Neural cell (in vitro differentiated cells): ENCODE measurements around the gene MUC6. TPM values are rescaled to one million over a fixed set of nuclear protein-coding genes. Genes with fewer than 3 reads are reported as not detected.

ENCODE experiments used
- H2AFZ ChIP-seq: fragments of 200-600, 300-800 bp; sonication (generic), shearing (Covaris generic); 2 replicates; pipeline ENCODE4 v1.6.0; 2014; ENCODE audit warnings: low read depth, mild to moderate bottlenecking, antibody characterized with exemption, low read length, moderate library complexity
- H3F3A ChIP-seq: fragments of 200-600 bp; shearing (Covaris generic); 2 replicates; pipeline ENCODE4 v1.6.1; 2016; ENCODE audit warnings: mild to moderate bottlenecking, moderate library complexity, mixed read lengths, antibody characterized with exemption, low read length; ENCODE audit not compliant: insufficient read depth, poor library complexity, severe bottlenecking
- H3K27ac ChIP-seq: fragments of 200-600, 300-800 bp; sonication (generic), shearing (Covaris generic); 2 replicates; pipeline ENCODE4 v1.5.1; 2014; ENCODE audit warnings: mild to moderate bottlenecking, low read length, moderate library complexity
- H3K27me3 ChIP-seq: fragments of 300-800, 200-600 bp; sonication (generic), shearing (Covaris generic); 2 replicates; pipeline ENCODE4 v1.6.0; 2014; ENCODE audit warnings: mild to moderate bottlenecking, low read depth, low read length, moderate library complexity; ENCODE audit not compliant: insufficient read depth
- H3K36me3 ChIP-seq: fragments of 300-800, 200-600 bp; sonication (generic), shearing (Covaris generic); 2 replicates; pipeline ENCODE4 v1.5.1; 2014; ENCODE audit warnings: mild to moderate bottlenecking, antibody characterized with exemption, low read length, moderate library complexity; ENCODE audit not compliant: insufficient read depth
- H3K4me2 ChIP-seq: fragments of 300-800, 200-600 bp; sonication (generic), shearing (Covaris generic); 2 replicates; pipeline ENCODE4 v1.6.0; 2014; ENCODE audit warnings: mild to moderate bottlenecking, low read length
- H3K4me3 ChIP-seq: fragments of 300-800, 200-600 bp; sonication (generic), shearing (Covaris generic); 2 replicates; pipeline ENCODE4 v1.5.1; 2014; ENCODE audit warnings: mild to moderate bottlenecking, low read length, moderate library complexity
- H3K79me2 ChIP-seq: fragments of 200-600 bp; shearing (Covaris generic); replicated peaks from 2 replicates; pipeline ENCODE4 v1.6.0; 2014; ENCODE audit warnings: mild to moderate bottlenecking, low read length, moderate library complexity; ENCODE audit not compliant: insufficient read depth
- H3K9ac ChIP-seq: fragments of 300-800, 200-600 bp; sonication (generic), shearing (Covaris generic); 2 replicates; pipeline ENCODE4 v1.6.1; 2016; ENCODE audit warnings: mild to moderate bottlenecking, low read length, mixed read lengths
- H3K9me2 ChIP-seq: fragments of 200-600 bp; shearing (Covaris generic); 2 replicates; pipeline ENCODE4 v1.6.1; 2016; ENCODE audit warnings: mild to moderate bottlenecking, low read length, mixed read lengths; ENCODE audit not compliant: insufficient read depth
- H3K9me3 ChIP-seq: fragments of 200-600, 300-800 bp; sonication (generic), shearing (Covaris generic); 2 replicates; pipeline ENCODE4 v1.6.1; 2016; ENCODE audit warnings: mild to moderate bottlenecking, mixed run types, low read length, moderate library complexity, mixed read lengths
- H4K20me1 ChIP-seq: fragments of 200-600 bp; shearing (Covaris generic); 2 replicates; pipeline ENCODE4 v1.6.1; 2016; ENCODE audit warnings: mild to moderate bottlenecking, mixed run types; ENCODE audit not compliant: insufficient read depth
- EP300 ChIP-seq: fragments of 450-650 bp; conservative IDR thresholded peaks from 2 replicates; pipeline ENCODE4 v1.6.1; 2014; ENCODE audit warnings: antibody characterized with exemption, mild to moderate bottlenecking, moderate library complexity; ENCODE audit not compliant: poor library complexity, severe bottlenecking
- EZH2 ChIP-seq: fragments of 200-600, 300-800 bp; shearing (Covaris generic), sonication (generic); IDR thresholded peaks from 2 replicates; pipeline ENCODE4 v1.6.1; 2014; ENCODE audit warnings: antibody characterized with exemption, low read length, borderline replicate concordance, mild to moderate bottlenecking; ENCODE audit not compliant: insufficient read depth, poor library complexity, severe bottlenecking
- MXI1 ChIP-seq: fragments of 450-650 bp; conservative IDR thresholded peaks from 2 replicates; pipeline ENCODE4 v1.6.1; 2014; ENCODE audit warnings: antibody characterized with exemption, mild to moderate bottlenecking; ENCODE audit not compliant: poor library complexity, severe bottlenecking
- POLR2AphosphoS5 ChIP-seq: IDR thresholded peaks from 2 replicates; pipeline ENCODE4 v1.6.1; 2012
- RAD21 ChIP-seq: fragments of 450-650 bp; conservative IDR thresholded peaks from 2 replicates; pipeline ENCODE4 v1.6.1; 2014; ENCODE audit warnings: antibody characterized with exemption, mild to moderate bottlenecking, moderate library complexity
- SMC3 ChIP-seq: fragments of 450-650 bp; conservative IDR thresholded peaks from 2 replicates; pipeline ENCODE4 v1.6.1; 2014; ENCODE audit warnings: antibody characterized with exemption, mild to moderate bottlenecking, moderate library complexity; ENCODE audit not compliant: poor library complexity
- TAF1 ChIP-seq: IDR thresholded peaks from 2 replicates; pipeline ENCODE4 v1.6.1; 2012; ENCODE audit warnings: low read depth
- polyA plus RNA-seq: library from polyadenylated mRNA; depleted of rRNA; stranded (reverse); fragments of >200 nt; gene quantifications from 2 replicates; pipeline ENCODE4 v1.2.3, GENCODE V29; 2014
- TF ChIP-seq, protein P1 (sequence below): fragments of 450-650 bp; IDR thresholded peaks from 2 replicates; pipeline ENCODE4 v1.5.1; 2014; ENCODE audit warnings: antibody characterized with exemption, mild to moderate bottlenecking, moderate library complexity; ENCODE audit not compliant: poor library complexity, severe bottlenecking
- TF ChIP-seq, protein P2 (sequence below): IDR thresholded peaks from 2 replicates; pipeline ENCODE4 v1.6.1; 2012; ENCODE audit warnings: borderline replicate concordance

Gene MUC6
- polyA plus RNA-seq, 1 donor from 2014 or later = not detected

DNA sequence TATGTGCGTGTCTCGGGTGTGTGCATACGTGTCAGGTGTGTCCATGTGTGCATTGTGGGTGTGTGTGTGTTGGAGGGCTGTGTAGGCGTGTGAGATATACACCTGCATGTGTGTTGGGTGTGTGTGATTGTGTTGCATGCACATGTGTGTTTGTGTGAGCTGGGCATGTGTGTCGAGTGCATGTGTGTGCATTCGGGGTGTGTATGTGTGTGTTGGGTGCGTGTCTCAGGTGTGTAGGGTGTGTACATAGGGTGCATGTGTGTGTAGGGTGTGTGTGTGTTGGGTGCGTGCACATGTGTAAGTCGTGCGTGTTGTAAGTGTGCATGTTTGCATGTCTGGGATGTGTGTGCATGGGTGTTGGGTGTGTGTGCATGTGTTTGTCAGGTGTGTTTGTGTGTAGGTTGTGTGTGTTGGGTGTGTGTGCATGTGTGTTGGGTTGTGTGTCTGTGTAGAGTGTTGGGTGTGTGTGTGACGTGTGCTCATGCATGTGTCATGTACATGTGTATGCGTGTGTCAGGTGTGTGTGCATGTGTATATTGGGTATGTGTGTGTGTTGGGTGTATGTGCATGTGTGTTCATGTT lies 4.1 kb downstream of the MUC6 start:
- H3K4me3 ChIP-seq = no peak overlapping the region
- H4K20me1 ChIP-seq = no peaks in the 10 kb centered on the region
- H3K27me3 ChIP-seq = no peaks in the 10 kb centered on the region
- no peak overlapping the region for H3K9ac ChIP-seq
- no peaks in the 10 kb centered on the region for H3F3A ChIP-seq
- no peaks in the 10 kb centered on the region for H3K36me3 ChIP-seq
- H3K9me2 ChIP-seq = no peaks in the 10 kb centered on the region
- no peak overlapping the region for H2AFZ ChIP-seq
- H3K9me3 ChIP-seq = no peaks in the 10 kb centered on the region
- TF ChIP-seq RAD21 (no peak), EZH2 (no peak), EP300 (no peak), SMC3 (no peak), POLR2AphosphoS5 (no peak), MXI1 (no peak), TAF1 (no peak)
- TF ChIP-seq, protein P1, sequence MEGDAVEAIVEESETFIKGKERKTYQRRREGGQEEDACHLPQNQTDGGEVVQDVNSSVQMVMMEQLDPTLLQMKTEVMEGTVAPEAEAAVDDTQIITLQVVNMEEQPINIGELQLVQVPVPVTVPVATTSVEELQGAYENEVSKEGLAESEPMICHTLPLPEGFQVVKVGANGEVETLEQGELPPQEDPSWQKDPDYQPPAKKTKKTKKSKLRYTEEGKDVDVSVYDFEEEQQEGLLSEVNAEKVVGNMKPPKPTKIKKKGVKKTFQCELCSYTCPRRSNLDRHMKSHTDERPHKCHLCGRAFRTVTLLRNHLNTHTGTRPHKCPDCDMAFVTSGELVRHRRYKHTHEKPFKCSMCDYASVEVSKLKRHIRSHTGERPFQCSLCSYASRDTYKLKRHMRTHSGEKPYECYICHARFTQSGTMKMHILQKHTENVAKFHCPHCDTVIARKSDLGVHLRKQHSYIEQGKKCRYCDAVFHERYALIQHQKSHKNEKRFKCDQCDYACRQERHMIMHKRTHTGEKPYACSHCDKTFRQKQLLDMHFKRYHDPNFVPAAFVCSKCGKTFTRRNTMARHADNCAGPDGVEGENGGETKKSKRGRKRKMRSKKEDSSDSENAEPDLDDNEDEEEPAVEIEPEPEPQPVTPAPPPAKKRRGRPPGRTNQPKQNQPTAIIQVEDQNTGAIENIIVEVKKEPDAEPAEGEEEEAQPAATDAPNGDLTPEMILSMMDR = no peak
- TF ChIP-seq, protein P2, sequence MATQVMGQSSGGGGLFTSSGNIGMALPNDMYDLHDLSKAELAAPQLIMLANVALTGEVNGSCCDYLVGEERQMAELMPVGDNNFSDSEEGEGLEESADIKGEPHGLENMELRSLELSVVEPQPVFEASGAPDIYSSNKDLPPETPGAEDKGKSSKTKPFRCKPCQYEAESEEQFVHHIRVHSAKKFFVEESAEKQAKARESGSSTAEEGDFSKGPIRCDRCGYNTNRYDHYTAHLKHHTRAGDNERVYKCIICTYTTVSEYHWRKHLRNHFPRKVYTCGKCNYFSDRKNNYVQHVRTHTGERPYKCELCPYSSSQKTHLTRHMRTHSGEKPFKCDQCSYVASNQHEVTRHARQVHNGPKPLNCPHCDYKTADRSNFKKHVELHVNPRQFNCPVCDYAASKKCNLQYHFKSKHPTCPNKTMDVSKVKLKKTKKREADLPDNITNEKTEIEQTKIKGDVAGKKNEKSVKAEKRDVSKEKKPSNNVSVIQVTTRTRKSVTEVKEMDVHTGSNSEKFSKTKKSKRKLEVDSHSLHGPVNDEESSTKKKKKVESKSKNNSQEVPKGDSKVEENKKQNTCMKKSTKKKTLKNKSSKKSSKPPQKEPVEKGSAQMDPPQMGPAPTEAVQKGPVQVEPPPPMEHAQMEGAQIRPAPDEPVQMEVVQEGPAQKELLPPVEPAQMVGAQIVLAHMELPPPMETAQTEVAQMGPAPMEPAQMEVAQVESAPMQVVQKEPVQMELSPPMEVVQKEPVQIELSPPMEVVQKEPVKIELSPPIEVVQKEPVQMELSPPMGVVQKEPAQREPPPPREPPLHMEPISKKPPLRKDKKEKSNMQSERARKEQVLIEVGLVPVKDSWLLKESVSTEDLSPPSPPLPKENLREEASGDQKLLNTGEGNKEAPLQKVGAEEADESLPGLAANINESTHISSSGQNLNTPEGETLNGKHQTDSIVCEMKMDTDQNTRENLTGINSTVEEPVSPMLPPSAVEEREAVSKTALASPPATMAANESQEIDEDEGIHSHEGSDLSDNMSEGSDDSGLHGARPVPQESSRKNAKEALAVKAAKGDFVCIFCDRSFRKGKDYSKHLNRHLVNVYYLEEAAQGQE = no peak
- H3K4me2 ChIP-seq = no peak overlapping the region
- H3K27ac ChIP-seq = no peak overlapping the region
- no peaks in the 10 kb centered on the region for H3K79me2 ChIP-seq

DNA sequence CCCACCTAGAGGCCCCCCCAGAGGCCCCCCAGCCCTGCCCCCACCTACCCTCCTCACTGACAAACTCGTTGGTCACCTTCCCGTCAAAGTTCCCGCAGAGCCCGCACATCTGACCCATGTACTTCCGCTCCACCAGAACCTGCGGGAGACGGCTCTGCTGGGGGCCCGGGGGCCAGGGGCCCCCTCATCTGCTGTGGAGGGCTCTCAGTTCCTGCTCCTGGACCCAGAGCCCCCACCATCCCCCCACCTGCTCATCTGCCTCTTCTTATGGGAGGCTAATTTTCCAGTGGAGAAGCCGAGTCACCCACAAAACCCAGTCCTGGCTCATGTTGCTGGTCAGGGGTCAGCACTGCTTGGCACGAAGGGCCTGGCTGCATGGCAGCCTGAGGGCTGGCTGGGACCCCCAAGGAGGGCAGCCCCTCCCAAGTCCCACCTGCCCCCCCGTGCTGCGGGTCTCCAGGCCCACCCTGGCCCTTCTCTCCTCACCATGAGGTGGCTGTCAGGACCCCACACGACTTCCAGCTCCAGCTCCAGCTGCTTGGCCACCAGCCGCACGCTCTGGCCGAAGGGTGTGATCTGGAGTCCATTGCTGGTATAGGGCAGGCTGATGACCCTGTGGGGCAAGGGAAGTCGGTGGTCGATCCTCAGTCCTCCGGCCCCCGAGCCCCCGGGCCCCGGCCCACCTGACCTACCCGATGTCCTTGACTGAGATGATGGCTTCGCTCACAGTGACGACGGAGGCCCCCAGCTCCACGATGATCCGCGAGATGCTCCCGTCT lies 5.2 kb downstream of the MUC6 start:
- H3K4me3 ChIP-seq = no peak overlapping the region
- H3K9me3 ChIP-seq = no peaks in the 10 kb centered on the region
- TF ChIP-seq, protein P1 = no peak
- TF ChIP-seq MXI1 (no peak), RAD21 (no peak), SMC3 (no peak)
- H3K27me3 ChIP-seq = no peaks in the 10 kb centered on the region
- H3K79me2 ChIP-seq = no peaks in the 10 kb centered on the region
- H3K27ac ChIP-seq = no peak overlapping the region
- no peak overlapping the region for H3K9ac ChIP-seq
- no peaks in the 10 kb centered on the region for H3F3A ChIP-seq
- no peaks in the 10 kb centered on the region for H3K9me2 ChIP-seq
- H4K20me1 ChIP-seq = no peaks in the 10 kb centered on the region
- H3K4me2 ChIP-seq = no peak overlapping the region
- no peak overlapping the region for H2AFZ ChIP-seq
- H3K36me3 ChIP-seq = no peaks in the 10 kb centered on the region
